ENCODE data around the gene NMRK2. TPM values are rescaled to one million over a fixed set of nuclear protein-coding genes. Genes with fewer than 3 reads are reported as not detected.
A peak's percentile ranks its signal among the peaks of the same experiment; 100 is the strongest.

NMRK2 gene
- total RNA-seq, 1 donor from 2014 or later: not detected

DNA sequence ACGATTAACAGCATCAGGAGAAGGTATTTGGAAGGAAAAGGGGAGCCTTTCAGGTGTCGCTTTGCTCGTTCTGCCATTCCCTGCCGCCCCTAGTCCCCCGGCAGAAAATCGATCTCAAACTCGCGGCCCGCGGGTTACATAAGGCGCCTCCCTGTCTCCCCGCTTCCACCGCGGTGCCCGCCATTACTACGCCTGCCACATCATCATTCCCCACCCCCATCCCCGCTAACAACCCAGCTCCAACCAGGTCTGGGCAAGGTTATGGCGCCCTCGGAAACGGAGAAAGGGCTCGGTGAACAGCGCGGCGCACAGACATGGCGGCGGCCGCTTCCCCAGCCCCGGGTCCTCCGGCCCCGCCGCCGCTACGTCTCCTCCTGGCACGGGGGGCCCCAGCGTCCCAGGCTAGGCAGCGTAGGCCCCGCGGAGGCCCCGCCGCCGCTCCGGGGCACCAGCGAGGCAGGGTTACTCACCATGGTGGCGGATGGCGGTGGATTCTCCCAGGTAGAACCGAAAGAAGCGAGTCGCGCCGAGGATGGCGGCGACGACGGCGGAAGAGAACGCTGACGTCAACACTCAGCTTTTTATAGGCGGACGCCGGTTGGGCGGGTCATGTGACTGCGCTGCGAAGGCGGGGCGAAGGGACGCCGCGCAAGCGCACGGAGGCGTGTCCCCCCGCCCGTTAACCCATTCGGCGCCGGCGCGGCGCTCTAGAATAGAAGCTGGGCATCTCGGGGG lies 52.2 kb downstream of the NMRK2 start, which contains the start of gene EEF2:
Gene EEF2, minus strand, starts transcription at position 556 of the 735 bp plus-strand sequence. Its CDS starts 83 bp downstream, at position 473.
- no peaks in the 10 kb centered on the region for H3K27me3 ChIP-seq
- peaks cover 41 to 43% of the 10 kb centered on the region in 2 donors for H3K36me3 ChIP-seq
- peaks cover 8 to 27% of the 10 kb centered on the region in 2 donors for H3K4me1 ChIP-seq
- peak within 1 kb of the TSS; percentile 89 to 96 for H3K4me3 ChIP-seq
- H3K9me3 ChIP-seq: no peaks in the 10 kb centered on the region
- DNase-seq (ENCODE audit: low spot score in 2 of 2): peak in 1 of 2 donors; percentile 92
- no peak for TF ChIP-seq CTCF (IDR thresholded peaks at IDR 0.05)
- H3K27ac ChIP-seq: peak within 1 kb of the TSS; percentile 98
- intact Hi-C loops (cut with DNase I): loop anchor here (1.0 to 5.0 kb wide), 4 partner anchors 14 to 197 kb away; partner anchors contain the start of genes ANKRD24, DAPK3, MAP2K2 and PIAS4

DNA sequence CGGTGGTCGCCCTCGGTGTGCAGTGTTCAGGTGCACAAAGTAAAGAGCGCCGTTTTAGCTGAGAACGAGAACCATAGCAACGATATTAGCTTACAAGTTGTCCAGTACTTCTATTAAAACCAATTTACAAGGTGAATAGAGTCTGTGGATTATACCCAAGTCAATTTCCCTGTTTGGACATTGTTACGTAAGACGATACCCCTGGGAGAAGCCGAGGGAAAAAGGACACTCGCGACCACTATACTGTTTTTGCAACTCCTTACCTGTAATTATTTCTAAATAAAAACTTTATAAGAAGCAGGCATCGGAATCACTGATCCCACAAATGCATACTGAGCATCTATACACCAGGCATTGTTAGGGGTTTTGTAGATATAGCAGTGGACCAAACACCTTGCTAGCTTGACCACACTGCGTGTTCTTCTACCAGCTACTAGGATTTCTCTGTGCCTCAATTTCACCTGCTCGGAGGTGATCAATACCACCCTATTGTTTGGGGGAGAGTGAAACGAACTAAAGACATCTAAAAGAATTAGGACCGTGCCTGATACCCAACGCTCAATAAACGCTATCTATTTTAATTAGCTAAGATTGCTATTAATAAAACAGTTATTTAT lies 52.9 kb downstream of the NMRK2 start:
- Histone ChIP-seq H3K36me3 (peaks cover 35 to 36% of the 10 kb centered on the region in 2 donors), H3K4me3 (peak overlapping the region; percentile 89 to 96), H3K27ac (peak overlapping the region; percentile 52 to 98), H3K4me1 (peaks cover 8 to 27% of the 10 kb centered on the region in 2 donors), H3K9me3 (no peaks in the 10 kb centered on the region), H3K27me3 (no peaks in the 10 kb centered on the region)
- no peak for TF ChIP-seq CTCF (IDR thresholded peaks at IDR 0.05)
- no peak for DNase-seq (ENCODE audit: low spot score in 2 of 2)
- intact Hi-C loops (cut with DNase I): loop anchor here (1.0 to 5.0 kb wide), 6 partner anchors 14 to 223 kb away; partner anchors contain the start of genes ANKRD24, DAPK3, MAP2K2 and MRPL54

DNA sequence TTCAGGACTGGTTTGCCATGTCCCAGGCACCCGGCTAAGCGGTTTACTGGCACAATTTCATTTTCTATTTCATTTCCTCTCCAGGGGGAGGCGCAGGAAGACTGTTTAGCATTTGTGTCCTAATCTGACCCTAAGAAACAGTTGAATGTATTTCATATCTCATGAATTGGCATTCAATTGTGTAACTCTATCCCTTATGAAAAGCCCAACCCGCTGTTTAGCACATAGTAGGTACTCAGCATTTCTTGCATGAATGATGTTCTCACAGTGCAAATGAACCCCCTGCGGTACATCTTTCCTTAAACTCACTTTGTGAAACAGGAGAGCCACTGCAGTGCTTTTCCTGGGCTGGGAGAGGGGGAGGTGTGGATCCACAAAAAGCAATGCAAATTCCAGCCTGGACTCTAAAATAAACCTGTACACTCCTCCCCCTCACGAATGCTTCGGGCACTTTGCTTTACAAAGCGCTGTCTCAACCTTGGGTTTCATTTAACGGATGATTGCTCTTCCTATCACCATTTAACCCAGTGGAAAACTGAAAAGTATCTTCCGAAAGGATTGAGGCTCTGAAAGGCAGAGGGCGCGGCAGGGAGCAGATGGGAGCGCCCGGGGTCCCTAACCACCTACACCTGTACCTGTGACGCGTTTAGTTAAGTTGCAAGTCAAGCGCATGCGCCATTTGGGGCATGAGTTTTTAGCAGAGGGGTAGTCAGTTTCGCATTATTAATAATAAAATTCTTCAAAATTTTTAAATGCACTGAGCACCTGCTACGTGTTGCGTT lies 53.6 kb downstream of the NMRK2 start:
- Histone ChIP-seq H3K27me3 (no peaks in the 10 kb centered on the region), H3K9me3 (no peaks in the 10 kb centered on the region), H3K4me3 (peak overlapping the region; percentile 89 to 96), H3K27ac (peak overlapping the region in 1 of 2 donors; percentile 52), H3K36me3 (peaks cover 28 to 29% of the 10 kb centered on the region in 2 donors), H3K4me1 (peaks cover 8 to 27% of the 10 kb centered on the region in 2 donors)
- TF ChIP-seq CTCF (IDR thresholded peaks at IDR 0.05): peak; percentile 52 to 76 (median 63)
- no peak for DNase-seq (ENCODE audit: low spot score in 2 of 2)
- intact Hi-C loops (cut with DNase I): loop anchor here (1.0 to 5.0 kb wide), 4 partner anchors 136 to 224 kb away; partner anchors contain the start of genes ANKRD24, MAP2K2, MRPL54 and SIRT6

GRCh38 chr19:3987619-3988371 lies 54.9 kb downstream of the NMRK2 start:
- Histone ChIP-seq H3K27ac (no peak overlapping the region), H3K4me1 (peaks cover 8 to 27% of the 10 kb centered on the region in 2 donors), H3K36me3 (peaks cover 14 to 16% of the 10 kb centered on the region in 2 donors), H3K9me3 (no peaks in the 10 kb centered on the region), H3K27me3 (no peaks in the 10 kb centered on the region), H3K4me3 (peak overlapping the region in 1 of 2 donors; percentile 96)
- peak; percentile 79 to 88 (median 83) for TF ChIP-seq CTCF (IDR thresholded peaks at IDR 0.05)
- intact Hi-C loops (cut with DNase I): loop anchor here (2.0 to 5.0 kb wide), 3 partner anchors 135 to 225 kb away; partner anchors contain the start of genes ANKRD24, MAP2K2, MRPL54 and SIRT6
- DNase-seq (ENCODE audit: low spot score in 2 of 2): peak in 1 of 2 donors; percentile 91

Measured in ascending aorta (tissue), 2 donors.